ENCODE data around the gene CDK5RAP3. TPM values are rescaled to one million over a fixed set of nuclear protein-coding genes. Genes with fewer than 3 reads are reported as not detected.

CDK5RAP3 gene
- total and polyA plus RNA-seq, 3 experiments from 2014 or later, result 81.3 to 184 (median 178) TPM

GRCh38 chr17:48030531-48030930 lies 59.6 kb downstream of the CDK5RAP3 start:
- no peaks in the 10 kb centered on the region for H3K9me3 ChIP-seq (ENCODE audit: low read length)
- no peak overlapping the region for H3K27ac ChIP-seq (ENCODE audit: low read depth, low read length)
- H3K36me3 ChIP-seq (ENCODE audit: insufficient read depth, low read length), result no peaks in the 10 kb centered on the region
- peaks cover 5% of the 10 kb centered on the region for H3K27me3 ChIP-seq (ENCODE audit: insufficient read depth, low read length, poor library complexity, severe bottlenecking)
- CTCF ChIA-PET, result interaction anchor here (0.9 to 1.8 kb wide), 5 partner anchors 18 to 66 kb away, joined by 3 to 5 read pairs (median 4); partner anchors contain the start of genes CDK5RAP3 and NFE2L1
- Mint-ChIP-seq H3K27ac (no peak overlapping the region), H3K4me1 (peaks cover 8 to 13% (median 12%) of the 10 kb centered on the region in 3 donors), H3K9me3 (no peaks in the 10 kb centered on the region), H3K27me3 (peaks cover 22 to 38% of the 10 kb centered on the region in 2 donors), H3K4me3 (no peak overlapping the region), H3K36me3 (no peaks in the 10 kb centered on the region)
- H3K4me1 ChIP-seq (ENCODE audit: insufficient read depth, low read length), result peaks cover 13% of the 10 kb centered on the region
- DNase-seq, result no peak
- POLR2A ChIA-PET, result no interaction called here
- H3K4me3 ChIP-seq (ENCODE audit: low read length), result no peak overlapping the region

Other genes with a start within 250 kb of the CDK5RAP3 start
- 10 to 100 TPM; 37.8 to 39.8 TPM for gene TBX21, start 237.9 kb upstream of the CDK5RAP3 start, total RNA-seq
- 59.6 TPM for gene TBX21, start 237.9 kb upstream of the CDK5RAP3 start, polyA plus RNA-seq
- gene OSBPL7, start 149.3 kb upstream of the CDK5RAP3 start, total RNA-seq, result 10 to 100 TPM; 16.9 to 17.5 TPM
- gene OSBPL7, start 149.3 kb upstream of the CDK5RAP3 start, polyA plus RNA-seq, result 11.0 TPM
- 10 to 100 TPM; 67.0 to 67.7 TPM for gene MRPL10, start 139.6 kb upstream of the CDK5RAP3 start, total RNA-seq
- gene MRPL10, start 139.6 kb upstream of the CDK5RAP3 start, polyA plus RNA-seq, result 59.8 TPM
- gene LRRC46, start 139.4 kb upstream of the CDK5RAP3 start, total RNA-seq, result under 1 TPM; 0.49 to 0.83 TPM
- gene LRRC46, start 139.4 kb upstream of the CDK5RAP3 start, polyA plus RNA-seq, result 0.28 TPM
- gene SCRN2, start 129.8 kb upstream of the CDK5RAP3 start, total RNA-seq, result 10 to 100 TPM; 17.3 to 18.0 TPM
- gene SCRN2, start 129.8 kb upstream of the CDK5RAP3 start, polyA plus RNA-seq, result 17.2 TPM
- gene SP6, start 120.0 kb upstream of the CDK5RAP3 start, total RNA-seq, result under 1 TPM; 0.07 to 0.09 TPM
- 0.59 TPM for gene SP6, start 120.0 kb upstream of the CDK5RAP3 start, polyA plus RNA-seq
- gene SP2, start 74.9 kb upstream of the CDK5RAP3 start, total RNA-seq, result 10 to 100 TPM; 21.5 to 22.1 TPM
- 13.4 TPM for gene SP2, start 74.9 kb upstream of the CDK5RAP3 start, polyA plus RNA-seq
- 10 to 100 TPM; 55.5 to 57.7 TPM for gene PNPO, start 29.5 kb upstream of the CDK5RAP3 start, total RNA-seq
- gene PNPO, start 29.5 kb upstream of the CDK5RAP3 start, polyA plus RNA-seq, result 20.3 TPM
- not detected for gene PRR15L, start 13.2 kb upstream of the CDK5RAP3 start, total RNA-seq
- gene PRR15L, start 13.2 kb upstream of the CDK5RAP3 start, polyA plus RNA-seq, result not detected
- gene COPZ2, start 66.7 kb downstream of the CDK5RAP3 start, total RNA-seq, result 1 to 10 TPM; 7.6 to 8.3 TPM
- 3.3 TPM for gene COPZ2, start 66.7 kb downstream of the CDK5RAP3 start, polyA plus RNA-seq
- 10 to 100 TPM; 94.5 to 98.4 TPM for gene NFE2L1, start 77.2 kb downstream of the CDK5RAP3 start, total RNA-seq
- 13.1 TPM for gene NFE2L1, start 77.2 kb downstream of the CDK5RAP3 start, polyA plus RNA-seq
- gene CBX1, start 130.4 kb downstream of the CDK5RAP3 start, total RNA-seq, result 10 to 100 TPM; 63.1 to 65.1 TPM
- 21.1 TPM for gene CBX1, start 130.4 kb downstream of the CDK5RAP3 start, polyA plus RNA-seq
- gene SNX11, start 136.7 kb downstream of the CDK5RAP3 start, total RNA-seq, result 10 to 100 TPM; 43.3 to 45.2 TPM
- 26.5 TPM for gene SNX11, start 136.7 kb downstream of the CDK5RAP3 start, polyA plus RNA-seq